Skin epidermis (tissue), 12 donors: ENCODE results near the gene KLF6.
A peak's percentile ranks its signal among the peaks of the same experiment; 100 is the strongest.

Experiments used
- H3K27ac ChIP-seq, 21 experiments: fragments of 200-600 bp; sonication (generic) in 11 of 21; one replicate each; pipeline ENCODE4 v1.5.0; 2020; ENCODE audit warnings: mild to moderate bottlenecking in 3 of 21, inconsistent platforms in 2 of 21, moderate library complexity in 2 of 21
- H3K4me3 ChIP-seq, 7 experiments: fragments of 200-600 bp; sonication (generic) in 2 of 7; one replicate each; pipeline ENCODE4 v1.5.0; 2020; ENCODE audit warnings: inconsistent platforms in 2 of 7, mild to moderate bottlenecking in 2 of 7, moderate library complexity in 1 of 7

Gene KLF6

GRCh38 chr10:3762309-3762708 lies 22.7 kb downstream of the KLF6 start:
- Histone ChIP-seq H3K4me3 (no peak overlapping the region), H3K27ac (peak overlapping the region in 17 of 21 experiments; percentile 14 to 91 (median 69))

- peak overlapping the region in 15 of 21 experiments; percentile 4 to 91 (median 61) for H3K27ac ChIP-seq
- H3K4me3 ChIP-seq, result no peak overlapping the region
These were observed 23.1 kb downstream of the KLF6 start for GRCh38 chr10:3761904-3762303.

DNA sequence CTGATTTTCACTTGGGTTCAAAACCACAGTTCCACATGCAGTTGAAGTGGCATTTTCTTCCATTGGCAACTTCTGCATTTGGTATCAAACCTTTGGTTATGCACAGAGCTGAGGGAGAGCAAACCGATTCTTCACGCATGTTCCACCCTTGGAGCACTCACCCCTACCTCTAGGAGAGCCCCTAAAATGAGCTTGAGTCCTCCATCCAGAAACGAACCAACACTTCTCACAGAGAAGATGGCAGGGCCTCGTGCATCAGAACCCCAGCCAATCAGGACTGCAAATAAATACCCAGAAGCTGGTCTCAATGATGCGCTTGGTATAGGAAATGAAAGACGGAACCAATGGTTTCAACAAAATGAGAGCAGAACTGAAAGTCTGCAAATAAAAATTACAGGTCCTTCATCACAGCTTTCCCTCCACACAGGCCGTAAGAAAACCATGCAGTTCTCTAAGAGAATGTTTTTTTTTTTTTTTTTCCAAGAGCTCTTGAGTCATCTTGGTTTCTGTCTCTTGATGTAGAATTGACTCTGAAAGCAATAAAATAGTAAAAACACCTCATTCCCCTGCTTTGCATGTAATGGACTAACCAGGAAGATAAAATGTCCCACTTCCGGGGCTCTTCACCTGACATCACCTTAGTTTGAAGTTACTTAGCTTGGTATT lies 23.9 kb downstream of the KLF6 start:
- H3K27ac ChIP-seq, result peak overlapping the region in 10 of 21 experiments; percentile 1 to 91 (median 44)
- H3K4me3 ChIP-seq, result no peak overlapping the region

DNA sequence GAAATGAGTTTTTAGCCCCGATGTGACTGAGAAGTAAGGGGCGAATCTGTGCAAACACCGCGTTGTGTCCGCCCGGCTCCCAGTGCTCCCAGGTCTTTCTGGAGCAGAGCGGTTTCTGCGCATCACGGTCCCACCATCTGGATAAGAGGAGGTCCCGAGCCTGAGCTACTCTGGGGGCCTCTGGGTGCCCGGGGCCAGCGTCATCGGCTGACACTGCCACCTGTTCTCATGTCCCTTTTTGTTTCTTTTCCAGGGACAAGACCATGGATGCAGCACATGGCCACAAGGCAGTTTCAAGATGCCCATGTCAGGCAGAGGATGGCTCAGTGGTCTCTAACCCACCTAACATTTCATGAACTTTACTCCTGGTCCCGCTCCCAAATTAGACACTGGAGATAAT lies 24.9 kb downstream of the KLF6 start:
- no peak overlapping the region for H3K4me3 ChIP-seq
- H3K27ac ChIP-seq, result peak overlapping the region in 6 of 21 experiments; percentile 3 to 91 (median 33)

- Histone ChIP-seq H3K27ac (peak overlapping the region in 8 of 21 experiments; percentile 3 to 91 (median 35)), H3K4me3 (no peak overlapping the region)
These were observed 25.6 kb downstream of the KLF6 start for GRCh38 chr10:3759397-3759796.

GRCh38 chr10:3758491-3758970 lies 26.5 kb downstream of the KLF6 start:
- H3K27ac ChIP-seq, result peak overlapping the region; percentile 13 to 91 (median 74)
- no peak overlapping the region for H3K4me3 ChIP-seq

- Histone ChIP-seq H3K27ac (peak overlapping the region; percentile 13 to 91 (median 74)), H3K4me3 (no peak overlapping the region)
These were observed 27.1 kb downstream of the KLF6 start for GRCh38 chr10:3757638-3758490.

GRCh38 chr10:3757250-3757637 lies 27.8 kb downstream of the KLF6 start:
- H3K27ac ChIP-seq, result peak overlapping the region in 18 of 21 experiments; percentile 6 to 91 (median 72)
- no peak overlapping the region for H3K4me3 ChIP-seq

GRCh38 chr10:3756360-3756740 lies 28.7 kb downstream of the KLF6 start:
- no peak overlapping the region for H3K4me3 ChIP-seq
- peak overlapping the region in 8 of 21 experiments; percentile 6 to 91 (median 80) for H3K27ac ChIP-seq

DNA sequence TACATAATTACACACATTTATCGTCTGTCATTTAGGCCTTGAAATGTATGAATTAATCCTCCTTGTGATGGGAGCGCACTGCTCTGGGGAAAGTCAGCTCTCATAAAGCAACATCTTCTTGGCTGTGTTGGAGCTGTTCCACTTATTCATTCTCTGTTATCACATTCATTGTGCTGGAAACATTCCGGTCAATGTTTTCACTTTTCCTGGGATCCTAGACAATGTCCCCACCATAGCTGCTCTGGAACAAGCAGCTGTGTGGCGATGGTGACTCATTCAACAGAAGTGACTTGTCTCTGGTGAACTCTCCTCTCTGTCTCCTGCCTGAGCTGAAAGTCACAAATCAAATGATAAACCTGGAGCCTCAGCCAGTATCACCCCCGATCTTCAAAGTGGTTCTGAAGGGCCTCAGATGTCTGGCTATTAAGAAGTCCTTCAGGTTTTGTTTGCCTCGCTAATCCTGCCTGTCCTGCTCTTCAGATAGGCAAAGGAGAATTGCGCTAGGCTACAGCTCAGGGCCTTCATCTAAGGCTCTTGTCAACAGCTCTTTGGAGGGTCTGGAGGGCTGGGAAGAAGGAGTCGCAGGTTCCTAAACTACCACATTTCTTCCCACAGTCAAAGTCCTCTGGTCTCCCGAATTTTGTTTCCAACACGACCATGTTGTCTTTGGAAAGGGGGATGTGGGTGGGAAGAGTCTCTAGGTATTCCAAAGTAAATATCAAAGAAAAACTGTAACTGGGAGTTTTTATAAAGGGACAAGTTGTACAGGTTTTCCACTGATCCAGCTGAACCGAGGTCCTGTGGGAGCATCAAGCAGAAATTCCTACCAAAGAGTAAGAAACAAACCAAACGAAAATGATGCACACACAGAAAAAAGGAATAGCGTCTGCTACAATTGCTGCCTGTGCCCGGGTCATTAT lies 29.3 kb downstream of the KLF6 start:
- Histone ChIP-seq H3K4me3 (no peak overlapping the region), H3K27ac (peak overlapping the region in 13 of 21 experiments; percentile 3 to 91 (median 46))

DNA sequence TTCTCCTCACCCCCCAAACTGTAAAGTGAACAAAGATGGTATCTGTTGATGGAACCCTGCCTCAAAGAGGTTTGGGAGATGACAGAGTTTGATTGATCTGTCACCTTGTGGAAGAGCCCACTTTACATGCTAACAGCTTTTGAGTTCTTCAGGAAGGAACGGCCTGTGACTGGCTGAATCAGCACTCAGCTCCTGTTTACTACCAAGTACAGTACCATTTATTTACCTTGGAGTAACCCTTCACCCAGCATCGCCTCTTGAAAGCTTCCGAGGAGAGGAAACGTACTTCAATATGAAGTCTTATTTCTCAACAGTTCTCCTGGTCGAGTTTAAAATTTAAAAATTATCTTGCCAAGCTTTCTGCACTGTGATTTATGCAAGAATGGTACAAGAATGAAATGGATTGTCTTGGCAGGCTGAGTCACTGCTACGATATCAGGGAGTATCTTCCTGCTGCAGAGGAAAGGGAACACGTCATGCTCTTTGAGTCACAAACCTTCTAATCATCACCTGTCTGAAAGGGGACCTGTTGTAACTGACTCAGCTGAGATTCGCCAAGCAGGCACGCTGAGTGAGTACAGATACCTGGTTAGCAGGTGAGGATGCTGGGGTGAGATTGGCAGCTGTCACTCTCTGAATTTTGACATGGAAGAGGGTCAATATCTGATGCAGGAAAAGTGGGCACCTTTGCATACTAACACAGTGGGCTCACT lies 30.1 kb downstream of the KLF6 start:
- no peak overlapping the region for H3K4me3 ChIP-seq
- H3K27ac ChIP-seq, result peak overlapping the region in 16 of 21 experiments; percentile 12 to 91 (median 50)

- Histone ChIP-seq H3K4me3 (no peak overlapping the region), H3K27ac (peak overlapping the region in 1 of 21 experiments; percentile 38)
These were observed 34.2 kb downstream of the KLF6 start for GRCh38 chr10:3750854-3751253.

DNA sequence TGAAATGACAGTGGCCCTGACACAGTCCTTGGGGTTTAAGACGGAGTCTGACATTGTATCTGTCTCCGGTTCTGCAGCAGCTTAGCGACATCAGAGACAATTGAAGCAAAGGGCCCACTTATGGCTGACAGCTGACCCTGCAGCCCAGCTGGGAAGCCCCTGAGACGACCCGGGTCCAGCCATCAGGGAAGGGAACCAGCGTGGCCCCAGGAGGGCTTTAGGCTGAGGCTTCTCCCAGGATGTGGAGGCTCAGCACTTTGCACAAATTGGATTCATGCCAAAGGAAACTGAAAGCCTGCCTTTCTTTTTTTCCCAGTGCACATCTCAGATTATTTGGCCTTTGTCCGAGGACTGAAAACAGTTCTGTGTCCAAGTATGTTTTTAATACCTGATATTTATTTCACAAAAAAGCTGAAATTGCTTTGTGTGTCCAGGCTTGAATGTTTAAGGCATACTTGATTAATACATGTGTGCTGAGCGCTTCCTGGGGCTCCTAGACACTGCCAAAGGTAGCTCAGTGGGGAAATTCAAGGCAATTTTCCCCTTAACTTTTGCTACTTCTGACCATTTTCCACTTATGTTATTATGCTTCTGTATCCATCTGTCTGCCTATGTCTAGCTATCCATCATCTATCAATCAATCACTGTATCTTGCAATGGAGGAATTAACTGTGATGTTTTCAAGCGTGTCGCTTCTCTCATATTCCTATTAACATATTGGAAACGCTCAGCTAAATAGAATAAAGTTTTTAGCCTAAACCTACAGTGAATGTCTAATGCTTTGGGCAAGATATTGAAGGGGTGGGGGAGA lies 34.8 kb downstream of the KLF6 start:
- Histone ChIP-seq H3K27ac (peak overlapping the region in 14 of 21 experiments; percentile 16 to 75 (median 54)), H3K4me3 (peak overlapping the region in 1 of 7 experiments; percentile 10)

- Histone ChIP-seq H3K27ac (peak overlapping the region in 13 of 21 experiments; percentile 19 to 75 (median 54)), H3K4me3 (peak overlapping the region in 1 of 7 experiments; percentile 10)
These were observed 35.4 kb downstream of the KLF6 start for GRCh38 chr10:3749600-3749999.

- H3K27ac ChIP-seq, result peak overlapping the region in 3 of 21 experiments; percentile 9 to 74 (median 63)
- no peak overlapping the region for H3K4me3 ChIP-seq
These were observed 36.0 kb downstream of the KLF6 start for GRCh38 chr10:3749011-3749410.

DNA sequence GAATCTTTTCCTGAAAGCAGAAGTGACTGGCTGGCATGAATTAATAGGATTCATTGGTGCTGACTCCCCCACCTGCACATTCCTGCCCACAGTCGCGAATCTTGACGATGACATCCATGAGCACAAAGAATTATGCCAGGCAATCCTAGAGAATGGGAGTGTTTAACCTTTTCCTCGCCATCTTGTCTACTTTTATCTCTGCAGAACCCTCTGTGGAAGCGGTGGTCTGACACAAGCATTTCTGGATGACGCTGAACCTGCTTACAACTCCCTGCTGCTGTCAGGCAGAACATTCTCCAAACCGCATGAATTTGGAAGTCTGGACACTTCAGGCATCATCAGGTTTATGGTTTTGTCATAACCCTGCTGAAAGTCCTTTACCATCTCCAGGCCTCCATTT lies 36.5 kb downstream of the KLF6 start:
- no peak overlapping the region for H3K4me3 ChIP-seq
- H3K27ac ChIP-seq, result peak overlapping the region in 1 of 21 experiments; percentile 13

DNA sequence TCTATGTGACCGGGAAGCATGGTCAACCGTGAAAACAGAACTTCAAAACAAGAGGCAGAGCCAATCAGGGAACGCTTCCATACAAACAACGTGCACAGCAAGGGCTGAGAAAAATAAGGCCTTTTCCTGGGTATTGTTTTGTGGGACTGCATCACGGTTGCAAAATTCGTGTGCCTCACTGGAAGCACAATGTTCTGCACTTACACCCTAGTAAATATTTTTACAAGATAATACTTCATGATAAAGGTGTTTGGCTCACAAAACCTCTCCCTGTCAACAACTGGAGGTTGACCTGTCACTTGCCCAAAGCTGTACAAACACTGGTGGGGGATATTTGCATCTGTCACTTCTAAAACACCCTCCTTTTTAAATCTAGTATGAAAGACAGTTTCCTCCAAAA lies 37.0 kb downstream of the KLF6 start:
- H3K4me3 ChIP-seq, result no peak overlapping the region
- H3K27ac ChIP-seq, result peak overlapping the region in 1 of 21 experiments; percentile 54
